Activated effector memory CD4-positive, alpha-beta T cell treated with anti-CD3 and anti-CD28 coated beads, Interleukin-2, amount 50 U/mL, for 16 hours (primary cell): ENCODE measurements around the gene NKX6-1.

ENCODE experiments used
- DNase-seq: peaks from one replicate; pipeline ENCODE4 v3.0.0-alpha.2; 2020

The NKX6-1 gene

DNA sequence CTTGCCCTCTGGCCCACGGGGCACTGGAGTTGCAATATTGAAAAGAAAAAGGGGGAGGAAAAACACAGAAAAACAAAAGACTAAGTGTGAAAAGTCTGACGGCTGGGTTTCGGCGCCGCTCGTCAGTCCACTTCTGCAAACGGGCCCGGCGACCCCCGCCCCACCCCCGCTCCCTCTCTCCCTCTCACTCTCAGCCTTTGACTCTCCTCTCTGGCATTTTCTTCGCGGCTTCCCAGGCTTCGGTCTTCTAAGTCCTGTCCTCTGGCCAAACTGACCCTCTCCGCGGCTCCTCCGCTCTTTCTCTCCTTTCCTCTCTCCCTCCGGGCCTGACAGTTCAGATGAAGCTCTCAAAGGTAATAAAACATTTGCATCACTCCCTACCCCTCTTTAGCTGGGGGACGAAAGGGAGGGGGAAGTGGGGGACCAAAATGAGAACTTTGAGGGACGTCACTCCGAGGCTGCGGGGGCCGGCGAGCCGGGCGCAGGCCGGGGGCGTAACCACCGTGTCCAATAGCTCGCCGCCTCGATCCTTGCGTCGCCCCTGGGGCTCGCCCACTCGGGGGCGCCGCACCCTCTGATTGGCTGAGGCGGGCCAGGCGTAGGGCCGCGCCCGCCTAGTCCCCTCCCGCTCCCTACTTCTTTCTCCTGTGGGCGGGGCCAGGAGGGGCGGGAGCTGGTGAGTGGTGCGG lies at the start of gene NKX6-1:
Gene NKX6-1 (minus strand): TSS at position 358 of the 689 bp plus-strand sequence. CDS start 1,064 bp downstream, outside the sequence.
- DNase-seq = no peak

DNA sequence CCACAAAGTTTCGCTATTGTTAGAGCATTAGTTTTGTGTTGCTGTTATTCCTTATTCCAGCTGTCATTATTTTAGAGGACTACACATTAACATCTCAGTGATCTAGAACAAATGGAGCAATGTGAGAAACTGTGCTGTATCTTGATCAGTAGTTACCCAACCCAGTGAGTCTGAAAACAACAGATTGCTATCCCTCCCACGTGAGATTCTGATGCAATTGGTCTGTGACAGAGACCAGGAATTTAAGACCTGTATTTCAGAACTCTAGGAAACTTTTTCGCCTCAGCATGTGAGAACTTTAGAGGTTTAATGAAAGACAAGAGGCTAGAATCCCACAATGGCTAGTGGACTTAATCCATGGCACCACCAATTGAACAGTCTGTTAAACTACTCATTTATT lies 48.1 kb upstream of the NKX6-1 start:
- no peak for DNase-seq

GRCh38 chr4:84545093-84545492 lies 46.0 kb upstream of the NKX6-1 start:
- no peak for DNase-seq

DNA sequence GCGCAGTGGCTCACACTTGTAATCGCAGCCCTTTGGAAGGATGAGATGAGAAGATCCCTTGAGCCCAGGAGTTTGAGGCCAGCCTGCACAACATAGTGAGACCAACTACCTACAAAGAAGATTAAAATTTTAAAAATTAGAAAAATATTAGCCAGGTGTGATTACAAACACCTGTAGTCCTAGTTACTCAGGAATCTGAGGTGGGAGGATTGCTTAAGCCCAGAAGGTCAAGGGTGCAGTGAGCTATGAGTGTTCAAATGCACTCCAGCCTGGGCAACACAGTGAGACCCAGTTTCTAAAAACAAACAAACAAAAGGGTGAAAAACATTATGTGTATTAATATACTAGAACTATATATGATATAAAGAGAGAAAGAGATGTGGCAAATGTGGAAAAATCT lies 36.8 kb upstream of the NKX6-1 start:
- DNase-seq = no peak

DNA sequence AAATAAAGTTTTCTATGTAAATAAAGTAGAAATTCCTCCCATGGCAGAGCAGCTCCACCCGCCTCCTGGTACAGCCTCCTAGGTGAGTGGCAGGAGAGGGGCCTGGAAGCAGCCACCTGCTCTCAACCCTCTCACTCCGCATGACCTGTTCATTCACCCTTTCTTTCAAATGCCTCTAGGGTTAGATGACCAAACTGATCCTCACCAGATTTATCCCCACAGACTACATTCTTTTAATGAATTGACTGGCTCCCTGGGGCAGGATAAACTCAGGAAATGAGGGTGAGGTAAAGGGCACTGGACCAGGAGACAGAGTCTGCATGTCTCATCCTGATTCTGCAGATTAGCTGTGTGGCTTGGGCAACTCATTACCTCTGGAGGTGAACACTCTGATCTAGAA lies 32.6 kb upstream of the NKX6-1 start:
- no peak for DNase-seq

DNA sequence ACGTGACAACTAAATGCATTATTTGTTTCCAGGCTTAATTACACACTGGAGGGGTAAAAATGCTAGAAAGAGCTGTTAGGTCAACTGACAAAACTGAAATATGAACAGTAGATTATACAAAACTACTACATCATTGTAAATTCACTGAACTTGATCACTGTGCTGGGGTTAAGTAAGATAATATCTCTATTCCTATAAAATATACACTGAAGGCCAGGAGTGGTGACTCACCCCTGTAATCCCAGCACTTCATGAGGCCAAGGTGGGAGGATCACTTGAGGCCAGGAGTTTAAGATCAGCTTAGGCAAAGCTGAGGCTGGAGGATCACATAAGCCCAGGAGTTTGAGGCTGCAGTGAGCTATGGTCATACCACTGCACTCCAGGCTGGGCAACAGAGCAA lies 31.8 kb upstream of the NKX6-1 start:
- DNase-seq = no peak

DNA sequence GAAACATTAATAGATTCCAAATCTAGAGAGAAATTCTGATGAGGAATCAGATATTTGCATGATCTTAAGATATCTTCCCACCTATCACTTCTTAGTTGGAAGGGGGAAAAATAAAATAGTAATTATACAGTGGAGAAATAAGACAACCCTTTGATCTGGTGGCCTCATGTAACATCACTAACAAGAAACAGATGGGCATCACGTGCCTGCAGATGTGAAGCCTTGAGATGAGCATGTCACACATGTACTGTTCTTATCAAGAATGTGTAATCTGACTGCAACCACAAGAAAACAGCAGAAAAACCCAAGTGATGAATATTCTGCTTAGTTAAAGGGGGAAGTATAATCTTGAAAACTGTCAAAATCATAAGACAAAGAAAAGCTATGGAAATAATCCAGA lies 31.4 kb upstream of the NKX6-1 start:
- no peak for DNase-seq

- DNase-seq = no peak
Observed at GRCh38 chr4:84529169-84529751, 30.2 kb upstream of the NKX6-1 start.

- DNase-seq = no peak
Observed at GRCh38 chr4:84527391-84527790, 28.3 kb upstream of the NKX6-1 start.

DNA sequence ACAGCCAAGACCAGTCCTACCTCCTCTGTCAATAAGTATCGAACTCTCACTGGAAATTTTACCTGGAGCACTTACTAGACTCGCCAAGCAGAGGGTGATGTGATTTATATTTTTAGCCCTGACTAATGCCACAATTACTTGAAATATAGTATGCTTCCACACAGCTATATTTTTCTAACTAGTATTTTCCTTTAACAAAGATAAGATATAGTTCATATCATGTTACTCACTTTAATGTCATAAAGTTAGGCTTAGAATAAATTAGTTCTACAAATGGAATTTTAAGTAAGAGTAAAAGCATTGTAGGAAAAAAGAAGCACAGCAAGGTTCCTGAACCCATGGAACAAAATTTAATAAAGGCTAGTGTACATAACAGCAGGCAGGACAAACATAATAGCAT lies 16.0 kb upstream of the NKX6-1 start:
- DNase-seq = no peak

DNA sequence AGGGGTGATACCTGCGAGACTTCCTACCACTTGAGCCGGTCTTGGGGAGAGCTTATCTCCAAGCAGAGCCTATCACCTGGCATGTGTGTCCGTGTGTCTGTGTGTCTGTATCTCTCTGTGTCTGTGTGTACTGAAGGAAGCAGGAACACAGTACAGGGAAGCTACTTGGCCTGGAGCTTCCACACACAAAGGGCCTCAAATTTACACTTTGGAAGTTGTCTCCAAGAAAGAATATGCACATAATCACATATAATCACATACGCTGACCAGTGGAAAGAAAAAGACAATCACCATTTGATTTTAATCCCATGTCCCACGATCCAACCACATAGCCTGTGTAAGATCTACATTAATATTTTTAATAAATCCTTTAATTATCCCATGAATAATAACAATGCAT lies 13.2 kb upstream of the NKX6-1 start:
- DNase-seq = no peak

DNA sequence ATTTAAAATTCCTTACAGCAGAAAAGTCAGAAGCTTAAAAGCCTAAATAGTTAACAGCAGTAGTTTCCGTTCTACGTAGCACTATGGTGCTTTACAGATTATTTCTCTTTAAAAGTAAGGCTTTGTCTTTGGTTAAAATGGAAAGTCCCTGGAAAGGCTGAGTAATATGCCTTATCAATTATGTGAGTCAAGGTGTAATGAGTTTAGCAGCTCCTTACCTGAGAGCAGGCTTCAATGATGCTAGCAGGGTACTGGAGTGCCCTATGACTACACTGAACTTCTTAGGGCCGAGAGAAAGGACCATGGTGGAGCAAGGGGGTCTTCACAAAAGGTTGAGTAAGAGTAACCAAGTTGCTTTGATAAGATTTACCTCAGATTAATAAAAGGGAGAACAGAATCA lies 12.6 kb upstream of the NKX6-1 start:
- no peak for DNase-seq

GRCh38 chr4:84507941-84508340 lies 8.8 kb upstream of the NKX6-1 start:
- no peak for DNase-seq

DNA sequence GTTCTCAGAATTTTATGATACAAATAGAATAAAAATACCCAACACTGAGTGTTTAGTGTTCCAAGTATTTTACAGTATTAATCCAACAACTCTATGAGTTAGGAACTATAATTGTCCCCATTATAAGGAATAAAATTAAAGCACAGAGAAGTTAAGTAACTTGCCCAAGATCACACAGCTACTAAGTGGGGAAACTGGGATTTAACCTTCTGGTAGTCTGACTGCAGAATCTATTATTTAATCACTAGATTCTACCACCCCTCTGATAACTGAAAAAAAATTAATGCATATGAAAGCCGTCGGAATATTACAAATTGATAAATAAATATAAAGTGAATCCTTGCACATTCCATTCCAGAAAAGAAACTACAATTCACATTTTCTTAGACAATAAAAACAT lies 5.7 kb upstream of the NKX6-1 start:
- no peak for DNase-seq

- no peak for DNase-seq
Observed at GRCh38 chr4:84503495-84504437, 4.7 kb upstream of the NKX6-1 start.

DNA sequence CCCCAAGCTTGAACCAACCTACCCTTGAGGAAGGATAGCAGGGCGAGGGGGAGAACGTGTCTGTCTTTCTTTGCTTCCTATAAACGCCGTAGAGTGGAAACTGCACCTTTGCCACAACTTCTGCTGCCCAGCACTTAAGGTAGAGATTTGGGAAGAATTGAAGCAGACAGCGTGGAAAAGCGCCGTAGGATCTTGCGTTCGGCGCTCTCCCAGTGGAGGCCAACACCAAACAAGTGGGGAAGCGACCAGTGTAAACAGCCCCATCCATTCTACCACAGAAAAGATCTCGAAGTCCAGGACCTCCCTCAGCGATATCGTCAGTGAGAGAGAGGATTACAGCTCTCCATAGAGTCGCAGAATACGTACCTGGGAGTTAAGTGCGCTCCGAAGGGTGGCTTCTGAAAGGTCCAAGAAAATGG lies 3.9 kb upstream of the NKX6-1 start:
- DNase-seq = no peak

DNA sequence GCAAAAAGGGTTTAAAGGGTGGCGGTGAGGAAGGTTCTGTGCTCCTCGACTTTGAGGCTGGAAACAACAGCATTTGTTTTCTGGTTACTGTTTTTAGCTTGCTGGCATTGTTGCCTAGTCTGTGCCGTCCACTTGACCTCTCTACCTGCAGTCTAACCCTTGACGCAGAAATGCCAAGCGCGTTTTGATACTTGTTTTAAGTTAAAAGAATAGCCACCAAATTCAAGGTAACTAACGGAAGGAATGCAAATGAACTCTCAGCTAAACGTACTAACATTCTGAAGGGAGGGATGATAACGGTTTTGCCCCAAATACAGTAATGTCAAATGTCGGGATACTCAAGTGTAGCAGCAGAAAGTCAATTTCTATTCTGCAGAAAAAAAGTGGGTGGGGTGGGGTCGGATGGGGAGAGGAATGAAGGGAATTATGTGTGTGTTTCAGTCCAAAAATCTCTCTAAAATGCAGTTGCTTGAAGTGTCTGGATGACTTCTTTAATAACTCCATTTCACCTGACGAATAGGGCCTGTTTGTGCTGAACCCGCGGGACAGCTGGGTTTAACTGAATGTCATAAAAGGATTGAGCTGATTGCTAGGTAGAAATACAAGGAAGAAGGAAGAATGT lies 3.4 kb upstream of the NKX6-1 start:
- DNase-seq = no peak

GRCh38 chr4:84501721-84502267 lies 2.7 kb upstream of the NKX6-1 start:
- DNase-seq = no peak

DNA sequence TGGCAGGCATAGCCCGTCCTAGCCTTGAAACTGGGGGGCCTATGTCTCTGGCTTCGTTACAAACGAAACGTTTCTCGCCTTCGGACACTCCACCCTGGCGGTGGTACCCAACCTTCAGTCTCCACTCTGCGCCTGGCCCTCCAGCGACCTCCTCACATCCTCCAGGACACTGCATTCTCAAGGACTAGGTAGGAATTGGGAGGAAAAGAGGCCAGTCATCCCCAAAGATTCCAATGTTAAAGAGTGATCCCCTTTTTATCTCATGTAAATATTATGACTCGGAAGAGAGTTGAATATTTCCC lies 2.1 kb upstream of the NKX6-1 start:
- no peak for DNase-seq

GRCh38 chr4:84500386-84501201 lies 1.5 kb upstream of the NKX6-1 start:
- no peak for DNase-seq

DNA sequence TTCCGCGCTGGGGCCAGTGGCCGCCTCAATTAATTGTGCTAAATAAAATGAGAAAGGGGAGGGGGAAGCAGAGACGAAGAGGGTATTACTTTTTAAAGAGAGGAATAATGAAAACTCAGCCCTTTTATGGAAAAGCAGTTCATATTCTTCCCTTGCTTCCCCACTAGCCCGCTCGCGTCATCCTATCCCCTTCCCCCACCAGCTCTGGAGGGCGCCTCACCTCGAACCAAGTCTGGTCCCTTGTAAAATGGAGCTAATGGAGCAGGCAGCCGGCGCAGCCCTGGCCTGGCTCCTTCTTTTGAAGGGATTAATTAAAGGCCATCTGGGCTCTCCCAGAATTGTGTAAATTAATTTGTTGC lies 511 bp upstream of the NKX6-1 start:
- DNase-seq = no peak

GRCh38 chr4:84498203-84498934 lies 723 bp downstream of the NKX6-1 start:
- peak; percentile 67 for DNase-seq
